Hepatocyte (in vitro differentiated cells): ENCODE results near the gene COG1.

Experiments
- EZH2phosphoT487 ChIP-seq: fragments of 200-600 bp; sonication (generic); IDR thresholded peaks from one replicate; pipeline ENCODE4 v1.6.1; 2018; ENCODE audit warnings: antibody characterized with exemption, mild to moderate bottlenecking, low read depth, moderate library complexity; ENCODE audit not compliant: unreplicated experiment, severe bottlenecking
- TF ChIP-seq, protein P1 (sequence below): fragments of 200-600 bp; sonication (generic); IDR thresholded peaks from 2 replicates; pipeline ENCODE4 v1.5.1; 2016; ENCODE audit warnings: antibody characterized with exemption, mild to moderate bottlenecking; ENCODE audit not compliant: poor library complexity

DNA sequence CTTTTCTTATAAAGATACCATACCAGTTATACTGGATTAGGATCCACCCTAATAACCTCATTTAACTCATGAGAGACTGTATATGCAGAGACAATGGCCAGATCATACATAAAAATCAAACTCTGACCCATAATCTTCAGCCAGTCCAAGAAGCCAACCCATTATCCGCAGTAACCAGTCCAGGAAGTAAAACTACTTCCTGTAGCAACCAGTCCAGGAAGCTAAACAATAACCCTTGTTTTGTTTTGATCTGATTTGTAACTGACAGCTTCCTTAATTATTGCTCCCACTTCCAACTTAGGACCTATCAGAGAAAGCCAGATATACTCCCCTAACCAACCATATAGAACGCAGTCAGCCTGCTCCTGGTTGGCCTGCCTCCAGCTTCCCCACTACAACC is 47.2 kb upstream of the COG1 start:
- TF ChIP-seq EZH2phosphoT487: no peak
- TF ChIP-seq, protein P1, sequence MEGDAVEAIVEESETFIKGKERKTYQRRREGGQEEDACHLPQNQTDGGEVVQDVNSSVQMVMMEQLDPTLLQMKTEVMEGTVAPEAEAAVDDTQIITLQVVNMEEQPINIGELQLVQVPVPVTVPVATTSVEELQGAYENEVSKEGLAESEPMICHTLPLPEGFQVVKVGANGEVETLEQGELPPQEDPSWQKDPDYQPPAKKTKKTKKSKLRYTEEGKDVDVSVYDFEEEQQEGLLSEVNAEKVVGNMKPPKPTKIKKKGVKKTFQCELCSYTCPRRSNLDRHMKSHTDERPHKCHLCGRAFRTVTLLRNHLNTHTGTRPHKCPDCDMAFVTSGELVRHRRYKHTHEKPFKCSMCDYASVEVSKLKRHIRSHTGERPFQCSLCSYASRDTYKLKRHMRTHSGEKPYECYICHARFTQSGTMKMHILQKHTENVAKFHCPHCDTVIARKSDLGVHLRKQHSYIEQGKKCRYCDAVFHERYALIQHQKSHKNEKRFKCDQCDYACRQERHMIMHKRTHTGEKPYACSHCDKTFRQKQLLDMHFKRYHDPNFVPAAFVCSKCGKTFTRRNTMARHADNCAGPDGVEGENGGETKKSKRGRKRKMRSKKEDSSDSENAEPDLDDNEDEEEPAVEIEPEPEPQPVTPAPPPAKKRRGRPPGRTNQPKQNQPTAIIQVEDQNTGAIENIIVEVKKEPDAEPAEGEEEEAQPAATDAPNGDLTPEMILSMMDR: no peak
